IMR-90 (cell line): ENCODE measurements around the gene SLC25A34. TPM values are rescaled to one million over a fixed set of nuclear protein-coding genes. Genes with fewer than 3 reads are reported as not detected.

Experiments used
- ATAC-seq: fragments of 200-7000 bp; cut with Tn5 transposase; 2 replicates; pipeline ENCODE4 v1.9.1; 2020; ENCODE audit warnings: low read depth, mild to moderate bottlenecking, moderate library complexity
- BruUV-seq: library from RNA; stranded (reverse); fragments of 400-500 nt; replicated peaks from 2 replicates; lab custom pipeline; 2021; lab: Mats Ljungman, UMichigan
- CTCF ChIA-PET: fragments of 300-600 bp; formaldehyde crosslinking; extraction: SDS; loops from one replicate; lab custom pipeline; 2021; ENCODE audit warnings: antibody characterized with exemption; lab: Yijun Ruan, JAX
- POLR2A ChIA-PET: fragments of 300-600 bp; sonication (Branson Sonifier 250); formaldehyde crosslinking; loops from one replicate; lab custom pipeline; 2022; ENCODE audit warnings: antibody characterized with exemption; ENCODE audit not compliant: unreplicated experiment; lab: Charles Lee
- DNase-seq: peaks from one replicate; pipeline ENCODE4 v3.0.0; 2013
- H2AFZ ChIP-seq: replicated peaks from 2 replicates; pipeline ENCODE3; 2013; ENCODE audit warnings: low read length, mild to moderate bottlenecking; ENCODE audit not compliant: poor library complexity
- H2AK5ac ChIP-seq: 2 replicates; pipeline ENCODE4 v1.6.1; 2013; ENCODE audit warnings: low read depth, low read length, inconsistent platforms
- H2AK9ac ChIP-seq: replicated peaks from 2 replicates; pipeline ENCODE3; 2013; ENCODE audit warnings: mild to moderate bottlenecking, low read depth, low read length, moderate library complexity; ENCODE audit not compliant: poor library complexity
- H2BK120ac ChIP-seq: 2 replicates; pipeline ENCODE4 v1.6.1; 2013; ENCODE audit warnings: low read depth, low read length, inconsistent platforms
- H2BK15ac ChIP-seq: 3 replicates; pipeline ENCODE4 v1.6.1; 2013; ENCODE audit warnings: low read depth, low read length, inconsistent platforms
- H2BK20ac ChIP-seq: 2 replicates; pipeline ENCODE4 v1.6.1; 2013; ENCODE audit warnings: low read depth, mild to moderate bottlenecking, inconsistent platforms, low read length, moderate library complexity
- H2BK5ac ChIP-seq: 2 replicates; pipeline ENCODE4 v1.6.1; 2013; ENCODE audit warnings: mild to moderate bottlenecking, low read depth, low read length, inconsistent platforms; ENCODE audit not compliant: poor library complexity, severe bottlenecking
- H3K14ac ChIP-seq: replicated peaks from 2 replicates; pipeline ENCODE4 v1.6.1; 2013; ENCODE audit warnings: low read depth, low read length, inconsistent platforms
- H3K18ac ChIP-seq: 2 replicates; pipeline ENCODE4 v1.6.1; 2013; ENCODE audit warnings: low read depth, low read length, control low read depth
- H3K23ac ChIP-seq: 2 replicates; pipeline ENCODE4 v1.6.1; 2013; ENCODE audit warnings: low read depth, low read length, inconsistent platforms
- H3K27ac ChIP-seq: 2 replicates; pipeline ENCODE4 v1.5.1; 2013; ENCODE audit warnings: mild to moderate bottlenecking, control low read depth, low read length; ENCODE audit not compliant: insufficient read depth
- H3K27me3 ChIP-seq: 2 replicates; pipeline ENCODE4 v1.6.1; 2013; ENCODE audit warnings: low read length; ENCODE audit not compliant: control insufficient read depth, insufficient read depth
- H3K36me3 ChIP-seq: 2 replicates; pipeline ENCODE4 v1.6.1; 2013; ENCODE audit warnings: low read length, mixed read lengths; ENCODE audit not compliant: control insufficient read depth, insufficient read depth
- H3K4ac ChIP-seq: 2 replicates; pipeline ENCODE4 v1.6.1; 2013; ENCODE audit warnings: low read depth, low read length, inconsistent platforms
- H3K4me1 ChIP-seq: 2 replicates; pipeline ENCODE4 v1.6.1; 2013; ENCODE audit warnings: low read length, mixed read lengths; ENCODE audit not compliant: control insufficient read depth, insufficient read depth
- H3K4me2 ChIP-seq: 2 replicates; pipeline ENCODE4 v1.6.1; 2013; ENCODE audit warnings: low read depth, mild to moderate bottlenecking, control low read depth, low read length, moderate library complexity
- H3K4me3 ChIP-seq: 2 replicates; pipeline ENCODE4 v1.5.1; 2013; ENCODE audit warnings: low read depth, mild to moderate bottlenecking, control low read depth, low read length, moderate library complexity; ENCODE audit not compliant: insufficient read depth
- H3K56ac ChIP-seq: 2 replicates; pipeline ENCODE4 v1.6.1; 2013; ENCODE audit warnings: low read length, inconsistent platforms; ENCODE audit not compliant: insufficient read depth; ENCODE audit errors: extremely low read depth
- H3K79me1 ChIP-seq, 2 experiments: 2 replicates each; pipeline ENCODE4 v1.6.1; 2013; ENCODE audit warnings: low read length in 2 of 2, inconsistent platforms in 1 of 2, low read depth in 1 of 2
- H3K9ac ChIP-seq: 2 replicates; pipeline ENCODE4 v1.6.1; 2013; ENCODE audit warnings: low read depth, low read length, control low read depth
- H3K9me1 ChIP-seq: 2 replicates; pipeline ENCODE4 v1.6.1; 2013; ENCODE audit warnings: low read length, inconsistent platforms; ENCODE audit not compliant: insufficient read depth
- H3K9me3 ChIP-seq: 2 replicates; pipeline ENCODE4 v1.6.1; 2013; ENCODE audit warnings: low read length; ENCODE audit not compliant: control insufficient read depth, insufficient read depth
- H4K20me1 ChIP-seq: 2 replicates; pipeline ENCODE4 v1.6.1; 2013; ENCODE audit warnings: low read length, inconsistent platforms; ENCODE audit not compliant: insufficient read depth
- H4K5ac ChIP-seq: 2 replicates; pipeline ENCODE4 v1.6.1; 2013; ENCODE audit warnings: mild to moderate bottlenecking, low read depth, low read length, control low read depth
- H4K8ac ChIP-seq, 2 experiments: 2 replicates each; pipeline ENCODE4 v1.6.1; 2013; ENCODE audit warnings: low read depth in 2 of 2, low read length in 2 of 2, control low read depth in 1 of 2, inconsistent platforms in 1 of 2
- H4K91ac ChIP-seq: 2 replicates; pipeline ENCODE4 v1.6.1; 2013; ENCODE audit warnings: low read depth, low read length, inconsistent platforms; ENCODE audit not compliant: insufficient read depth
- BHLHE40 ChIP-seq: fragments of 150-350 bp; IDR thresholded peaks from 2 replicates; pipeline ENCODE4 v1.6.1; 2016; ENCODE audit warnings: mild to moderate bottlenecking, low read depth, low read length
- CHD1 ChIP-seq: IDR thresholded peaks from 2 replicates; pipeline ENCODE4 v1.6.1; 2012; ENCODE audit warnings: low read depth, low read length, improper control_type of control experiment
- CTCF ChIP-seq: conservative IDR thresholded peaks from 2 replicates; pipeline ENCODE4 v1.5.1; 2012; ENCODE audit warnings: mild to moderate bottlenecking, low read depth, low read length, improper control_type of control experiment
- ELK1 ChIP-seq: fragments of 150-350 bp; IDR thresholded peaks from 2 replicates; pipeline ENCODE4 v1.6.1; 2016; ENCODE audit warnings: low read depth, mild to moderate bottlenecking, low read length, moderate library complexity, borderline replicate concordance
- FOS ChIP-seq: fragments of 150-350 bp; IDR thresholded peaks from 2 replicates; pipeline ENCODE4 v1.6.1; 2016; ENCODE audit warnings: low read depth, low read length
- MAFK ChIP-seq: IDR thresholded peaks from 2 replicates; pipeline ENCODE4 v1.6.1; 2012; ENCODE audit warnings: low read depth, low read length, improper control_type of control experiment
- MXI1 ChIP-seq: IDR thresholded peaks from 2 replicates; pipeline ENCODE4 v1.6.1; 2012; ENCODE audit warnings: low read depth, mild to moderate bottlenecking, low read length, moderate library complexity, borderline replicate concordance
- POLR2A ChIP-seq: IDR thresholded peaks from 2 replicates; pipeline ENCODE4 v1.6.1; 2012; ENCODE audit warnings: mild to moderate bottlenecking, low read depth, low read length
- RAD21 ChIP-seq: IDR thresholded peaks from 2 replicates; pipeline ENCODE4 v1.6.1; 2012; ENCODE audit warnings: low read length, improper control_type of control experiment
- RFX5 ChIP-seq: IDR thresholded peaks from 2 replicates; pipeline ENCODE4 v1.8.0; 2012; ENCODE audit warnings: low read depth, mild to moderate bottlenecking, low read length, moderate library complexity
- SMC3 ChIP-seq: fragments of 150-350 bp; IDR thresholded peaks from 2 replicates; pipeline ENCODE4 v1.6.1; 2016; ENCODE audit warnings: low read depth, mild to moderate bottlenecking, antibody characterized with exemption, low read length, moderate library complexity
- WGBS, 2 experiments: methylation state at CpG; one replicate each; pipeline versions ENCODE4 v1.1.5 to v1.1.7; 2013; ENCODE audit warnings: missing lambda C conversion rate in 2 of 2; ENCODE audit not compliant: insufficient read length in 1 of 2; ENCODE audit errors: extremely low coverage in 2 of 2; 5-methylcytosine and 5-hydroxymethylcytosine counted together
- dilution Hi-C: fragments of 300-500 bp; cut with HindIII; formaldehyde crosslinking; loops from one replicate; pipeline ENCODE4 v1.14.3; 2018; ENCODE audit warnings: low sequenced_read_pairs; ENCODE audit not compliant: unreplicated experiment
- in situ Hi-C: fragments of 300-500 bp; cut with MboI; formaldehyde crosslinking; loops from 3 replicates; pipeline ENCODE4 v1.14.3; 2019; ENCODE audit warnings: low sequenced_read_pairs, inconsistent platforms, mixed read lengths
- intact Hi-C: fragments of 100-400 bp; cut with micrococcal nuclease; formaldehyde crosslinking; loops from 2 replicates; pipeline ENCODE4 v1.10.0; 2022
- polyA plus RNA-seq, 3 experiments: library from polyadenylated mRNA; depleted of rRNA; stranded (reverse); fragments of >200 nt; gene quantifications; 2 replicates each; pipeline ENCODE4 v1.2.3, GENCODE V29; 2012; ENCODE audit warnings: low replicate concordance in 1 of 3
- total RNA-seq: library from RNA; depleted of rRNA; stranded (reverse); fragments of >200 nt; gene quantifications from 2 replicates; pipeline ENCODE4 v1.2.3, GENCODE V29; 2012

The SLC25A34 gene
- total and polyA plus RNA-seq, 2 of the 4 experiments (the other 2 are of a cell fraction) = under 0.01 to 0.72 TPM

GRCh38 chr1:15730423-15730822, 5.6 kb upstream of the SLC25A34 start:
- POLR2A ChIA-PET = no interaction called here
- no peak for ATAC-seq

More at GRCh38 chr1:15730423-15730822, 5.6 kb upstream of the SLC25A34 start:
- no peaks in the 10 kb centered on the region for H4K20me1 ChIP-seq
- in situ Hi-C loops = no loop called here
- no peak overlapping the region for H2BK5ac ChIP-seq
- no peak overlapping the region for H3K27ac ChIP-seq
- dilution Hi-C loops = no loop called here
- BruUV-seq = no TSS peak
- H2BK15ac ChIP-seq = no peak overlapping the region
- H3K18ac ChIP-seq = no peak overlapping the region
- no peak for DNase-seq
- no peak overlapping the region for H3K14ac ChIP-seq
- no peaks in the 10 kb centered on the region for H3K9me1 ChIP-seq
- H3K9me3 ChIP-seq = no peaks in the 10 kb centered on the region
- H3K79me1 ChIP-seq = peaks cover 0 to 3% of the 10 kb centered on the region in 2 experiments; a peak in 2 of 4 replicates
- no peak overlapping the region for H4K8ac ChIP-seq
- intact Hi-C loops = no loop called here
- TF ChIP-seq RAD21 = no peak
- TF ChIP-seq CHD1 = no peak
- TF ChIP-seq SMC3 = no peak
- no peak for TF ChIP-seq MAFK
- TF ChIP-seq MXI1 = no peak
- no peak for TF ChIP-seq CTCF
- TF ChIP-seq RFX5 = no peak
- TF ChIP-seq POLR2A = no peak
- no peak for TF ChIP-seq BHLHE40
- no peak for TF ChIP-seq FOS
- no peak for TF ChIP-seq ELK1
- peaks cover 89% of the 10 kb centered on the region for H3K36me3 ChIP-seq
- H2BK20ac ChIP-seq = no peak overlapping the region
- no peak overlapping the region for H3K23ac ChIP-seq
- H2AFZ ChIP-seq = no peak overlapping the region
- H3K4ac ChIP-seq = no peak overlapping the region
- no peak overlapping the region for H3K4me3 ChIP-seq
- H3K56ac ChIP-seq = no peak overlapping the region
- no peak overlapping the region for H3K4me2 ChIP-seq
- no peak overlapping the region for H2BK120ac ChIP-seq
- H2AK9ac ChIP-seq = no peak overlapping the region
- H3K9ac ChIP-seq = no peak overlapping the region
- CTCF ChIA-PET = no interaction called here
- 100% methylated on average over 6 of the region's 16 CpGs; no CpG with 5 or more reads in 1 of the 2 experiments for WGBS, 2 experiments
- H2AK5ac ChIP-seq = no peak overlapping the region
- no peaks in the 10 kb centered on the region for H3K27me3 ChIP-seq
- no peak overlapping the region for H4K5ac ChIP-seq
- no peak overlapping the region for H4K91ac ChIP-seq
- no peaks in the 10 kb centered on the region for H3K4me1 ChIP-seq
